ENCODE results near the gene CDK11A. TPM values are rescaled to one million over a fixed set of nuclear protein-coding genes. Genes with fewer than 3 reads are reported as not detected.

CDK11A gene
- total and polyA plus RNA-seq, 11 donors: 4.2 to 30.1 (median 16.7) TPM

- H3K27ac ChIP-seq: no peak overlapping the region
- 83 to 86% (median 84%) methylated on average over 27 to 32 of the region's 32 CpGs for WGBS, 4 donors
- intact Hi-C loops (cut with DNase I): no loop called here
- peaks cover 4 to 84% (median 63%) of the 10 kb centered on the region in 9 donors for H3K36me3 ChIP-seq
- TF ChIP-seq, protein P1, sequence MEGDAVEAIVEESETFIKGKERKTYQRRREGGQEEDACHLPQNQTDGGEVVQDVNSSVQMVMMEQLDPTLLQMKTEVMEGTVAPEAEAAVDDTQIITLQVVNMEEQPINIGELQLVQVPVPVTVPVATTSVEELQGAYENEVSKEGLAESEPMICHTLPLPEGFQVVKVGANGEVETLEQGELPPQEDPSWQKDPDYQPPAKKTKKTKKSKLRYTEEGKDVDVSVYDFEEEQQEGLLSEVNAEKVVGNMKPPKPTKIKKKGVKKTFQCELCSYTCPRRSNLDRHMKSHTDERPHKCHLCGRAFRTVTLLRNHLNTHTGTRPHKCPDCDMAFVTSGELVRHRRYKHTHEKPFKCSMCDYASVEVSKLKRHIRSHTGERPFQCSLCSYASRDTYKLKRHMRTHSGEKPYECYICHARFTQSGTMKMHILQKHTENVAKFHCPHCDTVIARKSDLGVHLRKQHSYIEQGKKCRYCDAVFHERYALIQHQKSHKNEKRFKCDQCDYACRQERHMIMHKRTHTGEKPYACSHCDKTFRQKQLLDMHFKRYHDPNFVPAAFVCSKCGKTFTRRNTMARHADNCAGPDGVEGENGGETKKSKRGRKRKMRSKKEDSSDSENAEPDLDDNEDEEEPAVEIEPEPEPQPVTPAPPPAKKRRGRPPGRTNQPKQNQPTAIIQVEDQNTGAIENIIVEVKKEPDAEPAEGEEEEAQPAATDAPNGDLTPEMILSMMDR (IDR thresholded peaks at IDR 0.05): no peak
- TF ChIP-seq POLR2A (IDR thresholded peaks at IDR 0.05): no peak
- H3K4me3 ChIP-seq: no peak overlapping the region
- H3K4me1 ChIP-seq: peaks cover 0 to 28% (median 5%) of the 10 kb centered on the region in 12 donors
- ATAC-seq (peak in 3 of 4 donors; percentile 49 to 77 (median 54)), DNase-seq (peak in 3 of 5 donors; percentile 61 to 82 (median 62))
- no peaks in the 10 kb centered on the region for H3K9me3 ChIP-seq
- H3K27me3 ChIP-seq: no peaks in the 10 kb centered on the region
Measured at GRCh38 chr1:1763657-1764621, 39.8 kb upstream of the CDK11A start.

DNA sequence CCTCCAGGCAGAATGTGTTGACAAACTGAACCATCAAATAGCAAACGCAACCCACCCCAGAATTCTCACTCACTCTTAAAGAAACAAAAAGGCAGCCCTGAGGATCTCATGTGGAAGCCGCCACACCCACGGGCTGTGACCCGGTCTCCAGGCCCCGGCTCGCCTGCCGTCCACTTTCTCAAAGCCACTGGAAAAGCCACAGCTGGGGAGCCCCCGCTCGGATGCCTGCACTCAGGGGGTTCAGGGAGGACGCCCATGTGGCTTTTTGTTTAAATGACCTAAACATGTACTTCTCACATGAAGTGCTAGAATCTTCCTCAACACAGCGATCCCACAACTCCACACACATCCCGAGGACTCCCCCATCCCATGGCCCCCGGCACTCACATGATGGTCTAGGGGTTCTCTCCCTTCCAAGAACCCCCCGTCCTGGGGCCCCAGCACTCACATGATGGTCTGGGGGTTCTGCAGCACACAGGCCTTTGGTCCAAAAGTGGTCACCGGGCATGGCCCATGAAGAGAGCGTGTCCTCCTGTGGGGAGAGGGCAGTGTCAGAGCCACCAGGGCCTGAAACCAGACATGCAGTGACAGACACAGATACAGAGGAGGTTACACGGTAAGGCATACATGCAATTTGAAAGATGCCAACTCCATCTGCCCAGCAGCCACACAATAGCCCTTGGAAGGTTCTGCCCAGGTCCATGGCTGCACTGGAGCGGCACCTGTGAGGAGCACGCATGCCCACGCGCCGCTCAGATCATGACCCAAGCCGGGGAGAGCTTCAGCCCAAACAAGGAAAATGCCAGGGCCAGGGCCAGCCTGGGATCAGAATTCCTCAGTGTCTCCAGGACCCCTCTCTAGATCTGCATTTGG, 37.6 kb upstream of the CDK11A start:
- no peak for DNase-seq
- WGBS, 4 donors: 95 to 96% (median 96%) methylated on average over 20 to 23 of the region's 23 CpGs
- H3K9me3 ChIP-seq: no peaks in the 10 kb centered on the region
- TF ChIP-seq POLR2A (IDR thresholded peaks at IDR 0.05): no peak
- TF ChIP-seq, protein P1 (IDR thresholded peaks at IDR 0.05): no peak
- H3K36me3 ChIP-seq: peaks cover 4 to 86% (median 66%) of the 10 kb centered on the region in 9 donors
- no peak for ATAC-seq
- peaks cover 0 to 32% (median 10%) of the 10 kb centered on the region in 12 donors for H3K4me1 ChIP-seq
- H3K27ac ChIP-seq: no peak overlapping the region
- H3K4me3 ChIP-seq: no peak overlapping the region
- intact Hi-C loops (cut with DNase I): no loop called here
- H3K27me3 ChIP-seq: no peaks in the 10 kb centered on the region

GRCh38 chr1:1760715-1761114, 36.6 kb upstream of the CDK11A start:
- no peak for ATAC-seq

More at GRCh38 chr1:1760715-1761114, 36.6 kb upstream of the CDK11A start:
- Histone ChIP-seq H3K4me3 (no peak overlapping the region), H3K27ac (no peak overlapping the region), H3K27me3 (no peaks in the 10 kb centered on the region), H3K36me3 (peaks cover 4 to 96% (median 76%) of the 10 kb centered on the region in 9 donors), H3K4me1 (peaks cover 0 to 32% (median 10%) of the 10 kb centered on the region in 12 donors), H3K9me3 (no peaks in the 10 kb centered on the region)
- intact Hi-C loops (cut with DNase I): no loop called here
- WGBS, 4 donors: 94 to 95% (median 95%) methylated on average over 10 of the region's 10 CpGs
- TF ChIP-seq, protein P1 (IDR thresholded peaks at IDR 0.05): no peak
- TF ChIP-seq POLR2A (IDR thresholded peaks at IDR 0.05): no peak
- no peak for DNase-seq

All from heart left ventricle (tissue), 16 donors.